Endothelial cell of umbilical vein (primary cell): ENCODE measurements around the gene LANCL3. TPM values are rescaled to one million over a fixed set of nuclear protein-coding genes. Genes with fewer than 3 reads are reported as not detected.

Source experiments
- BruUV-seq: library from RNA; stranded (reverse); fragments of 400-500 nt; replicated peaks from 2 replicates; lab custom pipeline; 2021; lab: Mats Ljungman, UMichigan
- CTCF ChIA-PET: fragments of 300-600, 350-600 bp; sonication (Branson Sonifier 250); formaldehyde crosslinking; loops from one replicate; lab custom pipeline; 2021; ENCODE audit warnings: antibody characterized with exemption, inconsistent platforms; lab: Charles Lee
- POLR2A ChIA-PET: fragments of 300-600, 350-600 bp; sonication (Branson Sonifier 250); formaldehyde crosslinking; loops from one replicate; lab custom pipeline; 2021; ENCODE audit warnings: antibody characterized with exemption, inconsistent platforms; lab: Charles Lee
- DNase-seq: peaks from one replicate; pipeline ENCODE4 v3.0.0-alpha.2; 2011; ENCODE audit warnings: low read depth, low spot score
- FAIRE-seq: peaks from 2 replicates; lab custom pipeline; 2011; peaks lifted over from hg19 to GRCh38; lab: Jason Lieb, UNC
- H2AFZ ChIP-seq: 2 replicates; pipeline ENCODE4 v1.6.0; 2012; ENCODE audit warnings: low read depth, low read length, control low read depth, inconsistent platforms
- H3K27ac ChIP-seq: 2 replicates; pipeline ENCODE4 v1.5.1; 2011; ENCODE audit warnings: low read depth, mild to moderate bottlenecking, control low read depth, low read length, moderate library complexity; ENCODE audit not compliant: insufficient read depth
- H3K27me3 ChIP-seq, 2 experiments: 2 replicates each; pipeline versions ENCODE4 v1.6.0 to v1.6.1; 2011; ENCODE audit warnings: low read length in 2 of 2, mixed read lengths in 1 of 2; ENCODE audit not compliant: control insufficient read depth in 2 of 2, insufficient read depth in 2 of 2
- H3K36me3 ChIP-seq, 2 experiments: 2 replicates in 1 of 2; 3 replicates in 1 of 2; pipeline ENCODE4 v1.5.1; 2011; ENCODE audit warnings: low read length in 2 of 2, mild to moderate bottlenecking in 1 of 2, moderate library complexity in 1 of 2; ENCODE audit not compliant: control insufficient read depth in 2 of 2, insufficient read depth in 2 of 2; ENCODE audit errors: extremely low read depth in 1 of 2
- H3K4me1 ChIP-seq: 3 replicates; pipeline ENCODE4 v1.5.1; 2011; ENCODE audit warnings: mild to moderate bottlenecking, low read length; ENCODE audit not compliant: control insufficient read depth, insufficient read depth; ENCODE audit errors: extremely low read depth
- H3K4me2 ChIP-seq: 2 replicates; pipeline ENCODE4 v1.6.1; 2011; ENCODE audit warnings: low read length, control low read depth, mixed read lengths; ENCODE audit not compliant: insufficient read depth
- H3K4me3 ChIP-seq, 3 experiments: fragments of 200-600 bp in 1 of 3; sonication (generic), shearing (Covaris generic) in 1 of 3; replicated peaks in 1 of 3; 2 replicates each; pipeline ENCODE4 v1.5.1; 2011 to 2016; ENCODE audit warnings: control low read depth in 3 of 3, low read length in 3 of 3, mild to moderate bottlenecking in 2 of 3, inconsistent platforms in 1 of 3, low read depth in 1 of 3, moderate library complexity in 1 of 3; ENCODE audit not compliant: insufficient read depth in 1 of 3
- H3K79me2 ChIP-seq: 2 replicates; pipeline ENCODE4 v1.6.0; 2012; ENCODE audit warnings: low read length, inconsistent platforms; ENCODE audit not compliant: control insufficient read depth, insufficient read depth
- H3K9ac ChIP-seq: replicated peaks from 2 replicates; pipeline ENCODE3; 2011; ENCODE audit warnings: low read length, control low read depth; ENCODE audit not compliant: insufficient read depth; ENCODE audit errors: extremely low read depth
- H3K9me1 ChIP-seq: replicated peaks from 3 replicates; pipeline ENCODE4 v1.6.0; 2011; ENCODE audit warnings: mild to moderate bottlenecking, low read length; ENCODE audit not compliant: control insufficient read depth, insufficient read depth; ENCODE audit errors: extremely low read depth
- H3K9me3 ChIP-seq: replicated peaks from 2 replicates; pipeline ENCODE4 v1.5.1; 2012; ENCODE audit warnings: low read length, inconsistent platforms; ENCODE audit not compliant: control insufficient read depth, insufficient read depth
- H4K20me1 ChIP-seq: replicated peaks from 2 replicates; pipeline ENCODE3; 2011; ENCODE audit warnings: mild to moderate bottlenecking, low read length; ENCODE audit not compliant: control insufficient read depth, insufficient read depth; ENCODE audit errors: extremely low read depth
- CTCF ChIP-seq, 2 donors: IDR thresholded peaks; 1 replicate in 1 of 2; 2 replicates in 1 of 2; pipeline ENCODE4 v1.5.1; 2011; ENCODE audit warnings: low read length in 2 of 2, mild to moderate bottlenecking in 2 of 2, moderate library complexity in 2 of 2, control low read depth in 1 of 2, inconsistent platforms in 1 of 2, low read depth in 1 of 2; ENCODE audit not compliant: insufficient read depth in 1 of 2; ENCODE audit errors: extremely low read depth in 1 of 2
- EZH2 ChIP-seq: IDR thresholded peaks from 2 replicates; pipeline ENCODE4 v1.6.1; 2012; ENCODE audit warnings: borderline replicate concordance, low read depth, mild to moderate bottlenecking, moderate library complexity, low read length, inconsistent platforms; ENCODE audit not compliant: severe bottlenecking
- FOS ChIP-seq: IDR thresholded peaks from 2 replicates; pipeline ENCODE4 v1.6.1; 2011; ENCODE audit warnings: mild to moderate bottlenecking, low read length, moderate library complexity, borderline replicate concordance; ENCODE audit not compliant: insufficient read depth
- GATA2 ChIP-seq: IDR thresholded peaks from 2 replicates; pipeline ENCODE4 v1.7.0; 2011; ENCODE audit warnings: low read depth, mild to moderate bottlenecking, moderate library complexity, mixed read lengths, low read length; ENCODE audit not compliant: insufficient read length, insufficient read depth
- JUN ChIP-seq: IDR thresholded peaks from 2 replicates; pipeline ENCODE4 v1.6.1; 2011; ENCODE audit warnings: borderline replicate concordance, low read depth; ENCODE audit not compliant: insufficient read length, insufficient read depth
- MAX ChIP-seq: IDR thresholded peaks from 2 replicates; pipeline ENCODE4 v1.6.1; 2011; ENCODE audit not compliant: insufficient read depth, insufficient read length
- MYC ChIP-seq: IDR thresholded peaks from one replicate; pipeline ENCODE4 v1.6.1; 2011; ENCODE audit warnings: mild to moderate bottlenecking, low read depth, low read length
- POLR2A ChIP-seq: IDR thresholded peaks from 2 replicates; pipeline ENCODE4 v1.6.1; 2012; ENCODE audit warnings: low read depth, mild to moderate bottlenecking, control low read depth, low read length
- POLR2AphosphoS5 ChIP-seq: IDR thresholded peaks from 2 replicates; pipeline ENCODE4 v1.6.1; 2012; ENCODE audit warnings: low read depth, mild to moderate bottlenecking, control low read depth, low read length, moderate library complexity; ENCODE audit not compliant: insufficient read depth
- dilution Hi-C: fragments of 300-500 bp; cut with MboI; formaldehyde crosslinking; loops from one replicate; pipeline ENCODE4 v1.15.0; 2019; ENCODE audit warnings: low sequenced_read_pairs; ENCODE audit not compliant: extremely low pct_ligation_motif_present
- intact Hi-C: fragments of 100-400 bp; cut with micrococcal nuclease; formaldehyde crosslinking; loops from one replicate; pipeline ENCODE4 v1.10.0; 2022
- polyA plus RNA-seq, 4 experiments: library from polyadenylated mRNA; depleted of rRNA in 3 of 4; stranded (reverse) in 3 of 4; unstranded in 1 of 4; fragments of >200 nt; gene quantifications; 2 replicates each; pipeline versions ENCODE4 v1.2.1 to v1.2.3, GENCODE V29; 2011 to 2012; ENCODE audit warnings: missing spikeins in 1 of 4
- total RNA-seq: library from RNA; stranded (reverse); gene quantifications from 2 replicates; pipeline ENCODE4 v1.2.3, GENCODE V29; 2021

LANCL3 gene
- total and polyA plus RNA-seq, 2 donors (not counting 3 experiments of a cell fraction or from before 2014, with no cell fraction given), result 0.12 to 1.5 TPM

GRCh38 chrX:37599729-37600128 is 28.3 kb downstream of the LANCL3 start:
- TF ChIP-seq JUN (no peak), CTCF (IDR thresholded peaks at IDR 0.05; ENCODE audit: extremely low read depth in 1 of 2, insufficient read depth in 1 of 2, low read depth in 1 of 2, low read length in 2 of 2) (no peak), FOS (no peak), MYC (no peak), EZH2 (no peak), POLR2AphosphoS5 (no peak), POLR2A (no peak), MAX (no peak), GATA2 (no peak)
- Histone ChIP-seq H3K36me3 (no peaks in the 10 kb centered on the region), H4K20me1 (no peaks in the 10 kb centered on the region), H3K27ac (no peak overlapping the region), H3K4me1 (no peaks in the 10 kb centered on the region), H3K27me3 (no peaks in the 10 kb centered on the region), H3K79me2 (no peaks in the 10 kb centered on the region), H3K9me3 (no peaks in the 10 kb centered on the region), H3K9me1 (no peaks in the 10 kb centered on the region), H2AFZ (no peak overlapping the region), H3K9ac (no peak overlapping the region), H3K4me3 (no peak overlapping the region), H3K4me2 (no peak overlapping the region)
- no peak for FAIRE-seq
- intact Hi-C loops, result no loop called here
- dilution Hi-C loops, result no loop called here
- ChIA-PET CTCF (no interaction called here), POLR2A (no interaction called here)
- DNase-seq, result peak; percentile 1
- no TSS peak for BruUV-seq
